ENCODE results near the gene NOS2.

- no peak for TF ChIP-seq POLR2AphosphoS5 (IDR thresholded peaks at IDR 0.05)
- TF ChIP-seq POLR2A (IDR thresholded peaks at IDR 0.05; ENCODE audit: low read depth) = no peak
- no peak for TF ChIP-seq EP300 (IDR thresholded peaks at IDR 0.05)
Measured at GRCh38 chr17:27756467-27757371, 43.6 kb downstream of the NOS2 start.

Measured in esophagus muscularis mucosa (tissue), 3 donors.